ENCODE results near the gene ZNF436. TPM values are rescaled to one million over a fixed set of nuclear protein-coding genes. Genes with fewer than 3 reads are reported as not detected.

ZNF436 gene
- total and polyA plus RNA-seq, 2 experiments from 2014 or later = 9.4 to 16.2 TPM

- TF ChIP-seq EZH2phosphoT487 (IDR thresholded peaks at IDR 0.05; ENCODE audit: insufficient read depth, low read depth) (no peak), EZH2 (IDR thresholded peaks at IDR 0.05; ENCODE audit: insufficient read depth, poor library complexity, severe bottlenecking) (no peak)
- DNase-seq = no peak
- in situ Hi-C loops (cut with MboI) = no loop called here
Measured at GRCh38 chr1:23371987-23372880, 2.6 kb upstream of the ZNF436 start.

GRCh38 chr1:23370709-23371584 lies 1.3 kb upstream of the ZNF436 start:
- peaks cover 51% of the 10 kb centered on the region for H3K79me2 ChIP-seq (ENCODE audit: insufficient read depth)
- no peaks in the 10 kb centered on the region for H3K9me3 ChIP-seq (ENCODE audit: low read depth)
- H3K27me3 ChIP-seq (replicated peaks; ENCODE audit: insufficient read depth) = no peaks in the 10 kb centered on the region
- H3K27ac ChIP-seq = peak overlapping the region; percentile 90
- H3K9ac ChIP-seq = peak overlapping the region; percentile 98
- TF ChIP-seq EZH2phosphoT487 (IDR thresholded peaks at IDR 0.05; ENCODE audit: insufficient read depth, low read depth) (no peak), EZH2 (IDR thresholded peaks at IDR 0.05; ENCODE audit: insufficient read depth, poor library complexity, severe bottlenecking) (no peak)
- H3K36me3 ChIP-seq (ENCODE audit: low read depth) = peaks cover 9% of the 10 kb centered on the region
- peaks cover 31% of the 10 kb centered on the region for H3K4me1 ChIP-seq (ENCODE audit: insufficient read depth)
- 13 to 20% methylated on average over 13 of the region's 13 CpGs for WGBS, 2 experiments (ENCODE audit: low coverage in 1 of 2, low lambda C conversion rate in 2 of 2, missing lambda C conversion rate in 2 of 2)
- peak overlapping the region; percentile 95 for H2AFZ ChIP-seq
- in situ Hi-C loops (cut with MboI) = no loop called here
- H3K4me2 ChIP-seq (ENCODE audit: unreplicated experiment) = peak overlapping the region; percentile 84
- H3F3A ChIP-seq (ENCODE audit: insufficient read depth) = peaks cover 25% of the 10 kb centered on the region
- no peaks in the 10 kb centered on the region for H4K20me1 ChIP-seq (ENCODE audit: insufficient read depth)
- H3K9me2 ChIP-seq (ENCODE audit: insufficient read depth) = no peaks in the 10 kb centered on the region
- DNase-seq = peak; percentile 32
- H3K4me3 ChIP-seq = peak overlapping the region; percentile 83

More at GRCh38 chr1:23371987-23372880, 2.6 kb upstream of the ZNF436 start:
- peaks cover 39% of the 10 kb centered on the region for H3K4me1 ChIP-seq (ENCODE audit: insufficient read depth)
- H3K27me3 ChIP-seq (replicated peaks; ENCODE audit: insufficient read depth) = no peaks in the 10 kb centered on the region
- H4K20me1 ChIP-seq (ENCODE audit: insufficient read depth) = no peaks in the 10 kb centered on the region
- 62 to 63% methylated on average over 13 of the region's 13 CpGs for WGBS, 2 experiments (ENCODE audit: low coverage in 1 of 2, low lambda C conversion rate in 2 of 2, missing lambda C conversion rate in 2 of 2)
- peak overlapping the region; percentile 84 for H3K4me2 ChIP-seq (ENCODE audit: unreplicated experiment)
- H3K79me2 ChIP-seq (ENCODE audit: insufficient read depth) = peaks cover 39% of the 10 kb centered on the region
- H3K27ac ChIP-seq = no peak overlapping the region
- H3K4me3 ChIP-seq = no peak overlapping the region
- H3K9me2 ChIP-seq (ENCODE audit: insufficient read depth) = no peaks in the 10 kb centered on the region
- H3K9ac ChIP-seq = no peak overlapping the region
- H2AFZ ChIP-seq = no peak overlapping the region
- H3K36me3 ChIP-seq (ENCODE audit: low read depth) = no peaks in the 10 kb centered on the region
- H3F3A ChIP-seq (ENCODE audit: insufficient read depth) = peaks cover 38% of the 10 kb centered on the region
- H3K9me3 ChIP-seq (ENCODE audit: low read depth) = no peaks in the 10 kb centered on the region

- no peaks in the 10 kb centered on the region for H3K9me3 ChIP-seq (ENCODE audit: low read depth)
- peaks cover 31% of the 10 kb centered on the region for H3K4me1 ChIP-seq (ENCODE audit: insufficient read depth)
- H4K20me1 ChIP-seq (ENCODE audit: insufficient read depth) = no peaks in the 10 kb centered on the region
- in situ Hi-C loops (cut with MboI) = no loop called here
- H3K79me2 ChIP-seq (ENCODE audit: insufficient read depth) = peaks cover 55% of the 10 kb centered on the region
- 7 to 14% methylated on average over 5 of the region's 5 CpGs for WGBS, 2 experiments (ENCODE audit: low coverage in 1 of 2, low lambda C conversion rate in 2 of 2, missing lambda C conversion rate in 2 of 2)
- no peak for TF ChIP-seq EZH2 (IDR thresholded peaks at IDR 0.05; ENCODE audit: insufficient read depth, poor library complexity, severe bottlenecking)
- TF ChIP-seq EZH2phosphoT487 (IDR thresholded peaks at IDR 0.05; ENCODE audit: insufficient read depth, low read depth) = no peak
- peak overlapping the region; percentile 84 for H3K4me2 ChIP-seq (ENCODE audit: unreplicated experiment)
- peak; percentile 54 for DNase-seq
- peaks cover 19% of the 10 kb centered on the region for H3F3A ChIP-seq (ENCODE audit: insufficient read depth)
- H3K36me3 ChIP-seq (ENCODE audit: low read depth) = peaks cover 13% of the 10 kb centered on the region
- H3K27me3 ChIP-seq (replicated peaks; ENCODE audit: insufficient read depth) = no peaks in the 10 kb centered on the region
- H3K9ac ChIP-seq = peak overlapping the region; percentile 98
- peak overlapping the region; percentile 90 for H3K27ac ChIP-seq
- H3K4me3 ChIP-seq = peak overlapping the region; percentile 83
- no peaks in the 10 kb centered on the region for H3K9me2 ChIP-seq (ENCODE audit: insufficient read depth)
- H2AFZ ChIP-seq = peak overlapping the region; percentile 95
Measured at GRCh38 chr1:23370330-23370708, 683 bp upstream of the ZNF436 start.
